Measurements from ENCODE around the gene LRRIQ1. TPM values are rescaled to one million over a fixed set of nuclear protein-coding genes. Genes with fewer than 3 reads are reported as not detected.
A peak's percentile ranks its signal among the peaks of the same experiment; 100 is the strongest.

The LRRIQ1 gene
- total RNA-seq, 2 experiments from 2014 or later = not detected

DNA sequence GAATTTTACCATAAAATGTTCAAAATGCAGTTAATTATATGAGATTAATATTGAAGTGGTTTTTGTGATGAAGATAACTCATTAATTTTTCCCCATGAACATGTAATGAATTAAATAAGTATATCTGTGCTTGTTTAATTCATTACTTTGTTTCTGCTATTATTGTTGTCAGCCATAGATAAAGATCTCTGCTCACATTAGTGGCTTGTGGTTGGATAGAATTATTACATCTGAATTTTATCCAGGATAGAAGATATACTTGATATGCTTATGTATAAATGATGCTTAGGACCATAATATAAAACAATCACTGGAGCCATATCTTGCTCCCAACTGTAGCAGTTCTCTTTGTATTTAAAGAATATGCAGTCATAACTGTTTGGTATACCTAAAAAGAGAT is 18.5 kb upstream of the LRRIQ1 start:
- ChIA-PET CTCF (no interaction called here), POLR2A (no interaction called here)
- H3K4me1 Mint-ChIP-seq (ENCODE audit: low read depth) = no peaks in the 10 kb centered on the region
- H3K9me3 Mint-ChIP-seq = no peaks in the 10 kb centered on the region
- peaks cover 2% of the 10 kb centered on the region for H3K27me3 Mint-ChIP-seq
- H3K36me3 Mint-ChIP-seq (ENCODE audit: low read depth) = no peaks in the 10 kb centered on the region
- H3K27ac Mint-ChIP-seq = no peak overlapping the region
- intact Hi-C loops (cut with micrococcal nuclease) = no loop called here
- TF ChIP-seq, protein P1, sequence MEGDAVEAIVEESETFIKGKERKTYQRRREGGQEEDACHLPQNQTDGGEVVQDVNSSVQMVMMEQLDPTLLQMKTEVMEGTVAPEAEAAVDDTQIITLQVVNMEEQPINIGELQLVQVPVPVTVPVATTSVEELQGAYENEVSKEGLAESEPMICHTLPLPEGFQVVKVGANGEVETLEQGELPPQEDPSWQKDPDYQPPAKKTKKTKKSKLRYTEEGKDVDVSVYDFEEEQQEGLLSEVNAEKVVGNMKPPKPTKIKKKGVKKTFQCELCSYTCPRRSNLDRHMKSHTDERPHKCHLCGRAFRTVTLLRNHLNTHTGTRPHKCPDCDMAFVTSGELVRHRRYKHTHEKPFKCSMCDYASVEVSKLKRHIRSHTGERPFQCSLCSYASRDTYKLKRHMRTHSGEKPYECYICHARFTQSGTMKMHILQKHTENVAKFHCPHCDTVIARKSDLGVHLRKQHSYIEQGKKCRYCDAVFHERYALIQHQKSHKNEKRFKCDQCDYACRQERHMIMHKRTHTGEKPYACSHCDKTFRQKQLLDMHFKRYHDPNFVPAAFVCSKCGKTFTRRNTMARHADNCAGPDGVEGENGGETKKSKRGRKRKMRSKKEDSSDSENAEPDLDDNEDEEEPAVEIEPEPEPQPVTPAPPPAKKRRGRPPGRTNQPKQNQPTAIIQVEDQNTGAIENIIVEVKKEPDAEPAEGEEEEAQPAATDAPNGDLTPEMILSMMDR (IDR thresholded peaks at IDR 0.05) = no peak
- no peak for ATAC-seq
- H3K4me3 Mint-ChIP-seq = no peak overlapping the region
- no peak for DNase-seq

DNA sequence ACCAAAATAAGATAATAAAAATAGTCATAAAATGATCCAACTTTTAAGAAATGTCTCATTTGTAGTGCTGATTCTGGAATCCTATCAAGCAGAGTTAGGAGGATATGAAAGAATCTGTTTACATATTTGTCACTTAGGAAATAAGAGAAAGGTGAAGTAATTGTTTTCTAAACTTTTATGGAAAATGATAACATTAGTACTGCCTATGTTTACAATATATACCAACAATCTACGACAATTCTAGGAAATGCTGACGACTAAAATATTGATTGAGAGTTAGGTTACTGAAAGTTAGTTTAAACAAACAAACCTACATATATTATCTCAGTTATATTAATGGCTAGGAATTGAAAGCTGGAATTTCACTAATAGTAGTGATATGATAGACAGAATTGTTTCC is 18.1 kb upstream of the LRRIQ1 start:
- no peak for ATAC-seq
- no peak overlapping the region for H3K27ac Mint-ChIP-seq
- no peak for DNase-seq
- H3K4me1 Mint-ChIP-seq (ENCODE audit: low read depth) = no peaks in the 10 kb centered on the region
- POLR2A ChIA-PET = no interaction called here
- no peaks in the 10 kb centered on the region for H3K9me3 Mint-ChIP-seq
- H3K36me3 Mint-ChIP-seq (ENCODE audit: low read depth) = no peaks in the 10 kb centered on the region
- H3K27me3 Mint-ChIP-seq = peaks cover 2% of the 10 kb centered on the region
- intact Hi-C loops (cut with micrococcal nuclease) = no loop called here
- CTCF ChIA-PET = no interaction called here
- H3K4me3 Mint-ChIP-seq = no peak overlapping the region
- TF ChIP-seq, protein P1 (IDR thresholded peaks at IDR 0.05) = no peak

DNA sequence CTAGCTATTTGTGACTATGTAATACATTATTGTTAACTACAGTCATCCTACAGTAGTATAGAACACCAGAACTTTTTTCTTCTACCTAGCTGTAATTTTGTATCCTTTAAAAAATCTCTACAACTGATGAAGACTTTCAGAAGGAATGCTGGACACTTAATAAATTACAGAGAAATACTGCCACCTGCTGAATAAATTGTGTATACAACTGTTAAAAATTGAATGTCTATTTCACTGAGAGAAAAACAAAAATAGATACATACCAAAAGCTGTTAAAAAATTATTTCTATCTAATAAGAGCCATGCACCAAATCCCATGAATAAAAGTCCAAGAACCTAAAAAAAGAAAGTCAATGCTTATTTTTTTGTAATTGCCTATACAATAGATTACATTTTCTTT is 6.7 kb upstream of the LRRIQ1 start:
- DNase-seq (no peak), ATAC-seq (no peak)
- Mint-ChIP-seq H3K4me1 (ENCODE audit: low read depth) (no peaks in the 10 kb centered on the region), H3K36me3 (ENCODE audit: low read depth) (no peaks in the 10 kb centered on the region), H3K27me3 (peaks cover 9% of the 10 kb centered on the region), H3K27ac (no peak overlapping the region), H3K9me3 (no peaks in the 10 kb centered on the region), H3K4me3 (no peak overlapping the region)
- TF ChIP-seq, protein P1 (IDR thresholded peaks at IDR 0.05) = peak; percentile 67
- ChIA-PET POLR2A (no interaction called here), CTCF (interaction anchor here (0.9 to 9.4 kb wide), 11 partner anchors 11 to 455 kb away, joined by 3 to 124 read pairs (median 3); no protein-coding TSS in a partner anchor)
- intact Hi-C loops (cut with micrococcal nuclease) = loop anchor here (1.0 kb wide), 1 partner anchor 155 kb away; no protein-coding TSS in a partner anchor

DNA sequence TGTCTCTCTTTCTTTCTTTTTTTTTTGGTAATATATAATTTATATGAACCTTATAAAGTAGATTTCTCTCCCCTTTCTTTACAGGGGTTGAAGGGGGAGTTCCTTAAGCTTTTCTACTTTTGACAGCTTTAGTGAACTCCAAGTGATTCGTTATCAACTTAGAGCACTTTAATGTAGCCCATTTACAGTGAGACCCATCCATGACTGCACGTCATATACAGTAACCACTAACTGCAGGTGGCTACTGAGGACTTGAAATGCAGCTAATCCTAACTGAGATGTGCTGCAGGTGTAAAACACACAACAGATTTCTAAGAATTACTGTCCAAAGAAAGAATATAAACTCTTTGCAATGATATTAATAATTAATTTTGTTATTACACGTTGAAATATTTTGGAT is 582 bp downstream of the LRRIQ1 start:
- TF ChIP-seq, protein P1 (IDR thresholded peaks at IDR 0.05) = no peak
- POLR2A ChIA-PET = no interaction called here
- DNase-seq (no peak), ATAC-seq (no peak)
- no peaks in the 10 kb centered on the region for H3K9me3 Mint-ChIP-seq
- no peak overlapping the region for H3K27ac Mint-ChIP-seq
- H3K4me3 Mint-ChIP-seq = peak overlapping the region; percentile 61
- intact Hi-C loops (cut with micrococcal nuclease) = no loop called here
- no peaks in the 10 kb centered on the region for H3K36me3 Mint-ChIP-seq (ENCODE audit: low read depth)
- peaks cover 12% of the 10 kb centered on the region for H3K27me3 Mint-ChIP-seq
- CTCF ChIA-PET = interaction anchor here (1.0 to 1.6 kb wide), 2 partner anchors 20 to 162 kb away, joined by 3 to 4 read pairs; no protein-coding TSS in a partner anchor
- H3K4me1 Mint-ChIP-seq (ENCODE audit: low read depth) = peaks cover 5% of the 10 kb centered on the region

DNA sequence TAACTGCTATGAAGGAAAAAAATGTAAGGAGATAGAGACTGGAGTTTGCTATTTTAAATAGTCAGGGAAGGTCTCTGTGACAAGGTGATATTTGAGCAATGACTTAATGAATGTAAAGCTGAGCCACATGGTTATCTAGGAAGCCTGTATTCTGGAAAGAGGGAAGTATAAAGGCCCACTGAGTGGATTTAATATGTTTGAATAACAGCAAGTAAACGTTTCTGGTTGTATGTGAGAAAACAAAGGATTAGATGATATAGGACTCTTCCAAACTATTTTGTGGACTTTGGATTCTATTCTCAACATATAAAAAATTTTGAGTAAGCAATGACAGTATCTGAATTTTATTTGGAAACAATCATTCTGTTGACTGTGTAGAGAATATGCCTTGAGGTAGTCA is 5.2 kb downstream of the LRRIQ1 start:
- peaks cover 1% of the 10 kb centered on the region for H3K4me1 Mint-ChIP-seq (ENCODE audit: low read depth)
- CTCF ChIA-PET = interaction anchor here (1.1 to 1.3 kb wide), 2 partner anchors 12 to 16 kb away, joined by 4 read pairs; no protein-coding TSS in a partner anchor
- DNase-seq = no peak
- H3K36me3 Mint-ChIP-seq (ENCODE audit: low read depth) = no peaks in the 10 kb centered on the region
- no peak overlapping the region for H3K27ac Mint-ChIP-seq
- intact Hi-C loops (cut with micrococcal nuclease) = no loop called here
- no peak overlapping the region for H3K4me3 Mint-ChIP-seq
- TF ChIP-seq, protein P1 (IDR thresholded peaks at IDR 0.05) = no peak
- POLR2A ChIA-PET = no interaction called here
- peaks cover 3% of the 10 kb centered on the region for H3K27me3 Mint-ChIP-seq
- H3K9me3 Mint-ChIP-seq = no peaks in the 10 kb centered on the region
- ATAC-seq = no peak

Data from activated CD8-positive, alpha-beta T cell treated with anti-CD3 and anti-CD28 coated beads for 36 hours (primary cell).